Right kidney (tissue), 1 donor: ENCODE data around the gene AFF3.

Experiments
- DNase-seq: peaks from one replicate; pipeline ENCODE4 v3.0.0-alpha.2; 2016

The AFF3 gene

DNA sequence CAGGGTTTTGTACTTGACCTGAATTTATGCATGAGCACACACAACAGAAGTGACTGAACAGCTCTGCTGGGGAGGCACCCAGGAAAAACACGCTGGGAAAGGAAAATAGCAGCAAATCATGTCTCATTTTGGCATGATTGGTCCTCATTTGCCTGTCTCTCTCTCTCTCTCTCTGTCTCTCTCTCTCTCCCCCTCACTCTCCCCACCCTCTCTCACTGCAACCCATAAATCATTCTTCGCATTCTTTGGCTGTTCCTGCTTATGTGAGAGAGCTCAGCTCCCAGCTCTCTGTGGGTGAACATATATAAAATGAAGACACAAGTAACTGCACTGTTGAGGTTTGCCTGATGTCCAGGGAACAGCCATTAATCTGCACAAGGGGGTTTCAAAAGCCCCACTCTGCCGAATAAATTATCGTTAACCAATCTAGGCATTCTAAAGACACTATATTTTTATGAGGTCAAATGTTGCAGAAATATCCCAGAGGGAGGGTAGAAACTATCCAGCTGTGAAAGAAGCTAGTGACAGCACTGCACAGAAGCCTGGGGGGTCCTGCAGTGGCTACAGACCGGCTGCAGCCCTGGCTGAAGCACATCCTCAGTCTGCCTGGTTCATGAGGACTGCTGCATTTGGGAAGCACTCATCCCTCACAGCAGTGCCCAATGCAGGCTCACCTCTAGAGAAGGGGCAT is 260.3 kb downstream of the AFF3 start:
- DNase-seq: peak; percentile 77

DNA sequence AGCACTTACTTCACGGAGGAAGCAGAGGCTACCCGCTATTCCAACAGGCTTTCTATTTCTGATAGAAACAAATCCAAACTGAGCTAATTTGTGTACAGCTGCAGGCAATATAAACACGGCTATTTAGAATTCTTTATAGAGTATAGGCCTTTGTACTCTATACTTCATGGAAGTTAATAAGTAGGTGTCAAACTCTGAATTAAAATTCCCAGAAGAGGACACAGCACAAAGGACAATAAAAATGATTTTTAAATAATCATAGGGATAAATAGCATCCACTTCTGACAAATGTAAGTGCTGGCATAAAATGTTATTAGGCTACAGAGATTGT is 261.5 kb downstream of the AFF3 start:
- DNase-seq: no peak

DNA sequence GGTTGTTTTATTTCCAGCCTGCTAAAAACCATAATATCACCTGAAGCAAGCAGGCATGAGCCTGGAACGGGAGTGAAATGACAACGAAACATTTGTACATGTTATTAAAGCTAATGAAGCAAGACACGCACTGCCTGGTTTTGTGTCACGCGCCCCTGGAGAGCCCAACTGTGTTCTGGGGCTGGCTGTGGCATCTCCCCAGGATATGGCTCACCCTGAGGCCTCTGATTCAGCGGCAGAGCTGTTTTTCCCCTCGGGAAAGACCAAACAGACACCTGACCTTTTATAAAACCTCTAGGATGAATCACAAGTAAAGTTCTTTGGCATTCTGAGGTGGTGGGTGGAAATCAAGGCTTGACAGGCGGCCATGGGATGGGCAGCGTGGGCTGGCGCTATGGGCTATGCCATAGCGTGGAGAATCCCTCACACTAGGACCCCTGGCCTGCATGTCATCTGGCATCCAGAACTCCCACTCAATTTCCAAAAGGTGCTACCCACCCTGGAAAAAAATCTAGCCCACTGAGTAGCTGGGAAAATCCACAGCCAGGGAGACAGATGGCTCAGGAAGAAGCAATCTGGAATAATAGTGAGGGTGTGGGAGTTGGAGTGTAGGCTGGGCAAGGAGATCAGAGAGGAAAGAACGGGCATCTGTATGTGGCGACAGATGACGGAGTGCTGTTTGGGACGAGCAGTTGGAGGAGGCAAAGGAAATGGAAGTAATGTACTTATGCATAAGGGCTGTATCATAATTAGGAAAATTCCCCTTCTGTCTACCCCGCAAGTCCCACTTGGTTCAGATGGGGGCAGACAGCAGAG is 262.0 kb downstream of the AFF3 start:
- no peak for DNase-seq

DNA sequence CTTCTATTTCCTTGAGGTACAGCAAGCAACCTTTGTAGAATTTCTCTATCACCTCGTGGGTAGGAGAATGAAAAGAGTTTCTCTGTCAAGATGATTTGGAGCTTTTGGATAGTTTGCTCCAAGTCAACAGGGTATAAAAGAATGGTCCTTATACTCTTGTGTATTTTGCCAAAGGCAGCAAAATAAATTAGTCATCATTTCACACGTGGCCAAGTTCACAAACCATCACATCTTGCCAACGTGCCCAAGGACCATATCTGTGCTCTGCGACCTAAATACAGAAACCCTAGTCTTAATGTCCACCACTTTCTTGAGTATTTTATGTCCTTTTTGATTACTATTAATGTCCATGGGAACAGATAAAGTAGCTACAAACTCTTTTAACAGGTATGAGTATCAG is 262.9 kb downstream of the AFF3 start:
- DNase-seq: no peak

DNA sequence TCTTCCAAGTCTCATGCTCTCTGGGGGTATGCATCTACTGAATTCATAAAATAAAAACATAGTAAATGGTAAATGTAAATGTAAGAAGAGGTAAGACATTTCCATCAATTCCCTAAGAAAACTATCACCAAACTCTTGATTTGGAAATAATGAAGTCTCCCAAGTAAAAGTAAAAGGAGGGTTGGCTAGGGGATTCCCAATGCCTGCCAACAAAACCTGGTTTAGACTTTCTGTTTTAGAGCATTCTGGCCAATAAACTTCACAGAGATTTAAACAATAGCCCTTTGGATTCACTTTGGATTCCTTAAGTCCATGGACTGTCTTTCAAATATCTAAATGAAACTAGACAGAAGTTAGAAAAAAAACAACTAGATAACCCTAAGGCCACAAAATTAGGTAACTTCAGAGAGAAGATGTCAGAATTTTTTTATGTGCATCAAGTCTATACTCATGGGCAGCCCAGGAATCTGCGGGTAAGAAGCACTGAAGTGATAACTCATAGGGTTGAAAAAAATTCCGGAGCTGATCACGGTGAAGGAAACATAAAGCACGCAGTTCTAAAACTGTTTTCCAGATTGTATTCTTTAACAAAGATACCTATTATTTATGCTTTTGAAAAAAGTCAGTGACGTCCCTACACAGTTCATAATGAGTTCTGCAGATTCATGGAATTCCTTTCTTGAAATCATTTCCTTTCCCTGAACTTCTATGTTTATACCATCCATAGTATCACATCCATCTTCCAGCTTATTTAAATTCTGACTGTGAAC is 263.6 kb downstream of the AFF3 start:
- no peak for DNase-seq

DNA sequence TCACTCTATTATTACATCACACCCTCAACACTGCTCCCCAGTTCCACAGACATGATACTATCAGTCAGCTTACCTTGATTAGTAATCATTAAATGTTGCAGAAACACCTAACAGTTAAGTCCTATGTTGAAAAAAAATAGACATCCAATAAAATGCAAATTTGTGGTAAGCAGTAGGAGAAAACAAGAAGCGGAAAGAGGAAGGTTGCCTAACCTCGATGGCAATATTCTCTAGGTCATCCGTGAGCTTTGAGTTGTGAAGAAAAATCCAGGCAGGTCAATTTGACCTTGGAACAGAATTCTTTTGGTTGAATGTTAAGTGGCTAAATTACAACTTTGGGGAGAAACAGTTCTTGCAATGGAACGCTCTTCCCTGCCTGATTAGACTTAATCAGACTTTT is 264.4 kb downstream of the AFF3 start:
- DNase-seq: no peak

DNA sequence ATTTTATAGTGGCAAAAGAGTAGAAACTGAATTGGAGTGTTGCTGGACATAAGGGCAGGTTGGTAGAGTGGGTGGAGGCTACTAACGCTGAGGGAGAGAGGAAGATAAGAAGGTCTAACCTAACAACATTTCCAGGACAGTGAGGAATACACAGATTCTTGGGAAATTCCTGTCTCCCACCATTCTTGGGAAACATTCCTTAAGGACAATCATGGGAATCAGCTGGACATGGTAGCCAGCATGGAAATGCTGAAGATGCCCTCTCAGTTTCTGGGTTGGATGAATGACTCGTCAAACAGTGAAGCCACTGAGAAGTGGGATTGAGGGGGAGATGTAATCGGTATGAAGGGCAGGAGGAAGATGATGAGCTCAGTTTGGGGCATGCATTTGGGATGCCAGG is 265.4 kb downstream of the AFF3 start:
- DNase-seq: no peak

DNA sequence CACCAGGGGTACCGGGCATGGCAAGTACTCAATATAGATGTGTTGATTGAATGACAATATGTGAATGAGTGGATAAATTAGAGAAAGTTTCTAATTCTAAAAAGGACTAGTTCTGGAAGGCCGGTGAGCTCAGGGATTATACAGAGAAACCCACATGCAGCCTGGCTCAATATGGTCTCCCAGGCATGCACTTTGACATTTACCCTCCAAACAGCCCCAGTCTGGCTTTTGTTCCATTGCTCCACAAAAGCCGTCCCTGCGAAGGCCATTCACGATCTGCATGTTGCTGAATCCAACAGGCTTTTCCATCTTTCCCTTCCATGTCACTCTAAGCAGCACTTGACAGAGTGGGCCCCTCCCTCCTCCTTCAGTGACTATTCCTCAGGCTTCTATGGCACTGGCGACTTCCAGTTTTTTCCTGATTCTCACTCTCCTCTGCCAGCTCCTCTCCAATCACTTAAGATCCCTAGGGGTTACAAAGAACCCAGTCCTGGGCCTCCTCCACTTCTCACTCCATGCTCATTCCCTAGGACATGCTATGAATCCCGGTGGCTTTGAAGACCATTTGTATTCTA is 266.7 kb downstream of the AFF3 start:
- DNase-seq: no peak

DNA sequence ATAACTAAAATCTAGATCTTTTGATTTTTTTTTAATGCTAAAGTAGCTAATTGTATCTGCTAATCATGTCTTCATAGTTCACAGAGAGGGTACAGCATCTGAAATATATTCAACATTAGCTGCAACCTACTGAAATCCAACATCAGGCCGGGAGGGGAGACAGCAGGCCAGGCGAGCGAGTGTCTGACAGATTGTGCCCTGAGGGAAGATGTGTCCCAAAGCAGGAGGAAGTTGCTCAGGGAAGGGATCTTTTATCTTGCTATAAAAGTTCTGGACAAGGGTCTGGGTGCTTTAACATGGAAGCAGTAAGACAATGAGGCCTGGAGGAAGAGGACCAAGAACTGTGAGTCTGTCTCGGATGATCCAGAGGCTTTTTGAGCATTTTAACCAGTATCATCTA is 274.1 kb downstream of the AFF3 start:
- no peak for DNase-seq

DNA sequence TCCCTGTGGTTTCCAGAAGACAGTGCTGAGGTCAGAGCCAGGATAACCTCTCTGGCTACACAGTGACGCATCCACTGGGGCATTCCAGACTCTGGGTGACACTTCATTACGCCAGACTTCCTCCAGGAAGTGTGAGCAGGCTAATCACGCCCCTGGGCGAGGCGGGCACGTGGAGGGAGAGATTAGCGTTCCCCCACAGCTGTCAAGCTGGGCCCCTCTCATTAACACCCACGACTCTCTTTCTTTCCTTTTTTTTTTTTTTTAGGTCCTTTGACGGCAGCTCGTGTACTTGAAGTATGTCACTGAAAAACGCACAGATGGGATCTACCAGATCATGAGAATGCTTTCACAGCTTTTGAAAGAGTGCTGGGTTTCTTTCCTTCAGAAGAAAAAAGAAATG is 274.6 kb downstream of the AFF3 start:
- no peak for DNase-seq

DNA sequence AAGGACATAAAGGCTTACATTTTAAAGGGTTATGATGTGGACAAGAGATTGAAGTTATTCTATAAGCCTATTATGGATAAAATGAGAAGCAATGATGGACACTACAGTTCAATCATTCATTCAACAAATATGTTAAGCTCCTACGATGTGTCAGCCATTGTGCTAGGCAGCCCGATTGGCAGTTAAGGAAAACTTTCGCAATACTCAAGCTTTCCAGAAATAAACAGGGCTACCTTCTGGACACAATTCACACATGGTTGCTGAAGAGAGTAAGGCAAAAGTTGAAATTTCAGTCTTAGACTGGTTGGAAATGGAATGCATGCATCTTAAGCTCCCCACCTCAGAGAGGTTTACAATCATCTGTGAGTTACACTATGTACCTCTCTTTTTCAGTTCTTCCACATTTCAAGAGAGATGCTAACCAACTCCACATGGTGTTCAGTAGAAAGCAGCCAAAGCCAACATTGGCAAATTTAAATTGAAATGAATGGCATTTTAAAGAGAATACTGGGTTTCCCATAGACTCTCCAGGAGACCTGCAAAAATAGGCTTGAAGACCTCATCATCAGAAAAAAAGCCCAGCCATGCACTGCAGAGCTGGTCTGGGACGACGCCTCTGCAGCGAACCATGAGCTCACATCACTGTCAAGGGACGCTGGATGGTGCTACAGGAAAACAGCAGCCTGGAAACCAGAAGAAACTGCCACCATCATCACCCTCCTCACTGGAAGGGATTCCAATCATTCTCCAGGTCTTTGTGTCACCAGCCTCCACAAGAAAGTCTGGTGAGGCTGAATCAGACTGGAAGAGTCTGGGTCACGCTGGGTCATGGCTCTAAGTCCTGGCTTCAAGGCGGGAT is 276.3 kb downstream of the AFF3 start:
- DNase-seq: no peak

DNA sequence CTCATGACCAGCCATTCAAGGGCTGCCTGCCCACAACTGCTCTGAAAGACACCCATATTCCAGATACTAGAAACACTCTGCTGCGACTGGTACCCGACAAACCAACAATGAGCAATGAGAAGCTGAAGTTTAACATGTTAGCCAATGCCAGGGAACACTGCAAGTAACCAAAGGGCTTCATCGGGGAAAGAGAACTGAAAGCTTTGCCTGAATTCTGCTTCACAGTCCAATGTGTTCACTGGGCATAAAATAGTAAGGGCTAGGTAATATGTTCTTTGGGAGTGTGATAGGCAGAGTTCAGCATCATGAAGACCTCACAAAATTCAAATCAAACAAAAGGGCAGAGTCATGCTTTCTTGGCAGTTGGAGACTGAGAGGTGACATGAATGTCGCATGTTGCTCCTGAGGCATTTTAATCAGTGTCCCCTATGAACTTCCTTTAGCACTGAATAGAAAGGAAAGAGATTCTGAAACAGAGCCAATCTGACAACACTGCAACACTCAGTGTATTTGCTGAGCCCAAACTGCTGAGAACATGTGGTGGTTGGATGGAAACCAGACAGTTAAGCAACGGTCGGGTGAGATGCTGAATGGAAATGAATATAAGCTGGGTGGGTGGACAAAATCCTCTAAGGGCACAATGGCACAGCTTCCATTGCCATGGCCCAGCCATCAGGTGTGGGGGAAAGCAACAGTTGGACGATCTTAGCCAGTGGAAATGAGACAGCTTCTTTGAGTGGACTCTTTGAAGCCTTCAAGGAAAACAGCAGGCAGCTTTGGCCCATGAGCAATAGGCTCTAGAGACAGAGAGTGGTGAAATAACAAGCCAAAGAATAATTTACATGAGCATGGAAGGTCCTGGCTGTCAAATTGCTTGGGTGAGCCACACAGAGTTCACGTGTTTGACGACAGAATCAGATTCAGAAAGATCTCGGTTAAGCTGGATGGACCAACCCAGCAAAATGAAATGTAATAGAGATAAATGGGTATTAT is 277.5 kb downstream of the AFF3 start:
- no peak for DNase-seq

DNA sequence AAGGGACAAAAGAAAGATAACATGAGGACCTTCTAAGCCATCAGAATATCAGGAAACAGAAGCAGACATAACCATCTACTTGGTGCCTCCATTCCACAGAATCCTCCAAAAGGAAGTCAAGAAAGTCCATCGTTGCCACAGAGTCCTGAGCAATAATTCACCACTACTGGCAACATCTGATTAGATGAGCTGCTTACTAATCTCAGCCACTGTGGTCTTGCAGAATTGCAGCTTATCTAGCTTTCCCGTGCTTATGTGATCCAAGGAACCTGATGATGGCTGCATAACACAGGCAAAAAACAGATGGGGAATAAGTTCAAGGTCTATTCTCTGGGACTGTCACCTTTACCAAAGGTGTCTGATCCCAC is 278.5 kb downstream of the AFF3 start:
- DNase-seq: no peak

DNA sequence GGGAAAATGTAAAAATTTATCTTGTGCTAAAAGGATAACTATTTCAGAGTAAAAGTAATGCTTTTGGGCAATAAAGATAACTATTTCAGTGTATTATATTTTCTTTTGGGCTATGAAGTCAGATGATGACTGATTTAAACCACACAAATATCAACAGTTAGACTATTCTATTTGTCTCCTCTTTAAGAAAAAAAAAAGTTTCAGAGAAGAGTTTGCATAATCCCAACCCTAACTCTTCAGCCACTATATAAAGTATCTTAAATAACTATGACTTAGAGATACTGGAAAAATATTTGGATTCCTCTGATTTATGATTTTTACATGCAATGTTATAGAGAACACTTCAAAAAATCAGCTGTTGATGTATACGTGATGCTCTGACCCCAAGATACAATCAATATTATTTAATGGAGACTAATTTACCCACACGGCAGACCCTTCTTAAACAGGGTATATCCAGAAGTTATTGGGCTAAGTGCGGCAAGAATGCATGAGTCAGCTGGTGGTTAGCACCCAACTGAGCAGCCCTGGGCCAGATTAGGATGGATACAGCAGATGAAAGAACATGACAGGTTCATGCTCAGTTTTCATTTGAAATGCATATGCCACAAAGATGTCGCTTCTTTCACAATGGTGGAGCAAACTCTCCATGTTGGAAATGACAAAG is 279.0 kb downstream of the AFF3 start:
- DNase-seq: no peak

DNA sequence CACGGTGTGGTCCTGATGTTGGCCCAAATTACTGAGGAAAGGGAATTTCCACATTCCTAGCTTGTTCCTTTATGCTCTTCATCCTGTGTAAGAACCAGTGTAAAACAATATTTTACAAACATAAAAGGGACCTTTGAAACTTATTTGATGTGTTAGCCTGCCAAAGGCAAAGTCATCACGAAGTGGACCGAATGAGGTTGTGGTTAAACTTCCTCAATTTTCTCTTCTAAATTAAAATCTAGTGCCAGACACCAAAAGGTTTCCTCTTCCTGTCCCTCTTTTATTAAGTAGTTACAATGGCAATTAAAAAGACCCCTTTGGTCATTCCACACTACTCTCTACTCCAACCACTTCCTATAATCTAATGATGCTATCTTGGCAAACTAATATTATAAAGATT is 279.8 kb downstream of the AFF3 start:
- no peak for DNase-seq

DNA sequence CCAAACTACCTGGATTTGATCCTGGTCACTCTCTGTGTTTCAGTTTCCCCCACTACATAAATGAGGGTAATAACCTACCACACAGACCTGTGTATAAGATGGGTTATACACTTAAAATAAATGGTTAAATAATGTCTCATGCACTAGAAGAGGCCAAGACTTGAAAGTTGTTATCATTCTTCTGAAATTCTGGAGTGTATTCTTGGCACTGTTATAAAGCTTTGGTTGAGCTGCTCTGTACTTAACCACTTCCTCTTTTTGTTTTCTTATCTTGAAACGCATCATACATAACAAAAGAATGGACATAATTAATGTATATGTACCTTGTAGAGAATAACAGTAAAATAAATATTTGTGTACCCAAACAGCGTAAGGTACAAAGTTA is 281.0 kb downstream of the AFF3 start:
- DNase-seq: no peak

DNA sequence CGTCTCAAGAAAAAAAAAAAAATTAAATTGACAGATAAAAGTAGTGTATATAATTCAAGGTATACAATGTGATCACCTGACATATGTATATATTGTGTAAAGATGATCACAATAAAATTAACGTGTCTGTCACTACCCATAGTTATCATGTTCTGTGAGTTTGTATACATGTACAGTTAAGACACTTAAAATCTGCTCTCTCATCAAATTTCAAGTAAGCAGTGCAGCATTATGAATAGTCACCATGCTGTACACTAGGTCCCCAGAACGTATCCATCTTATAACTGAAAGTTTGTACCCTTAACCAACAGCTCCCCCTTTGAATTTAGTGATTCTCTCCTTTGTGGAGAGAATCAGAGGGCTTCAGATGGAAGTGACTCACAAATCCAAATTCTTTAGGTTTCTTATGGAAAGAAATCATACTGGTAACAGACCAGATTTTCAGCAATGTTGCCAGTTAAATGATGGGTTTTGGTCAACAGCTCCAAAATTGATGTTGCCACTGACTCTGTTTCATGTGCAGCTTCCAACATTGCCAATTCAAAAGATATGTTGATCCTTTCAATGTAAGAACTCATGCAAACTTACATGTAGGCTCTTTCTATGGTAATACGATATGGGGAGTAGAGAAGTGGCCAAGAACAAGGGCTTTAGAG is 281.5 kb downstream of the AFF3 start:
- DNase-seq: no peak

DNA sequence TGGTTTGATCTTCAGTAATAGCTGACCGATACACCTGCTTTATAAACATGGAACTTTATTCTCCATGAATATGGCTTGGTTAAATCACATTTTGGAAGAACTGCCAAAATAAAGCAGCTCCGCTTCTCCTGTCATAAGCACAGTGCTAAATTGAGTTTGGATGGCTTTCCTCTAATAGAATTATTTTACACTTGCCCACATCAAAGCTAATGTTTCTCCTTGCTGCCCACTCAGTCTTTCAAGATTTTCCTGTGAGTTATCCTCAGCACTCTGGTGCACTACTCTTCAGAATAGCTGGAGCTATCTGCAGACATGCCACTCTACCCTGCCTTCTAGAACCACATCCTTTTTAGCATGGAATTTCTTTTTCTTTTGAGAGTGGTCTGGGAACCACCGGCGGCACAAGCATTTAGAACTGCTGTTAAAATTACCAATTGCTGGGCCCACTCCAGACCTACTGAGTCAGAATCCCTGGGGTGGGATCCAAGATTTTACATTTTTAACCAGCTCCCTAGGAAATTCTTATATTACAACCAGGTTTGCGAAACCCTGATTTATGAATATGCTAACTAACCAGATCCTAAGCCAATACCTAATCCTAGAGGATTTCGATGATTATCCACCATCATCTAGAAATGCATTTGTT is 283.3 kb downstream of the AFF3 start:
- no peak for DNase-seq

DNA sequence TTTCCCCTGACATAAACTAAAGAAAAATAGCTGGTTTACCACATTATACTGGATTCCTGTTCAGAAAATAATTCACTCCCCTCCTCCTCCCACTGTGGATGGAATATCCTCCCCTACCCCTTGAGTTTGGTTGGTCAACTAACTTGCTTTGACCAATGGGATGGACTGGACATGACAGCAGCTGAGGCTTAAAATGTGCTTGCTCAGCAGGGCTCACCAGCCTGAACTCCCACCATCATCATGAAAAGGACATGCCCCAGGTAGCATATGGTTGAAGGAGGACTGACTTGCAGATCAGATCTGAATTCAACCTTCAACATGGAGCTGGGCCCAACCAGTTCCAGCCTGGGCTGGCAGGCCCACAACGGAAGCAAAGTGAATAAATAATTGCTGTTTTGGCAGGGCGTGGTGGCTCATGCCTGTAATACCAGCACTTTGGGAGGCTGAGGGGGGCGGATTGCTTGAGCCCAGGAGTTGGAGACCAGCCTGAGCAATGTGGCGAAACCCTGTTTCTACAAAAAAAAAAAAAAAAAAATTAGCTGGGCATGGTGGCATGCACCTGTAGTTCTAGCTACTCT is 284.4 kb downstream of the AFF3 start:
- no peak for DNase-seq
